HT-29 (cell line): ENCODE data around the gene MYORG. TPM values are rescaled to one million over a fixed set of nuclear protein-coding genes. Genes with fewer than 3 reads are reported as not detected.

Experiments used
- DNase-seq: peaks from one replicate; pipeline ENCODE4 v3.0.0-alpha.2; 2015; ENCODE audit warnings: low spot score
- small RNA-seq: library from RNA; depleted of rRNA; stranded (forward); fragments of <200 nt; gene quantifications from one replicate; pipeline ENCODE3, GENCODE V24; 2014
- total RNA-seq: library from RNA; depleted of rRNA; stranded (reverse); fragments of >200 nt; shearing (Covaris generic); gene quantifications from 2 replicates; pipeline ENCODE4 v1.2.3, GENCODE V29; 2014; rRNA removed

MYORG gene
- total RNA-seq, 1 experiment from 2014 or later = 29.5 TPM

DNA sequence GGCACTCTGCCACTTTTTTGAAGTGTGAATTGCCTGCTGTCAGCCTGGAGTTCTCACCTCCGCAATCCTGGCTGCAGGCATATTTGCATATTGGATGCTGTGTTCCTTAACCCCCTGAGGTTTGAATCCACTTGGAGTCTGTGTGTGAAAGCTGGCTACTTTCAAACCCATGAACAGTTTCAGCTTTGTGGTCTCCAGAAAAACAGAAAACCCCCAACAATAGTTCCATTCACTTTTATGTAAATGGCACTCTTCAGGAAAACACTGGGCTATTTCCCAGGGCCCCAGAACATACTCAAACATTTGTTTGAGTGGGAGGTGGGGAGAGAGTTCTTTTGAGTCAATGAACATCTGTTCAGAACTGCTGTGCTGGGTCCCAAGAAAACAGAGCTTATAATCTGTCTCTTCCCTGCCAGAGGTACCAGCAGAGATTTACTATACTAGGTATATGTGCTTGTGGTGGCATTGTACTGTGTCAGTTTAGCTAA is 42.3 kb downstream of the MYORG start:
- DNase-seq = no peak

DNA sequence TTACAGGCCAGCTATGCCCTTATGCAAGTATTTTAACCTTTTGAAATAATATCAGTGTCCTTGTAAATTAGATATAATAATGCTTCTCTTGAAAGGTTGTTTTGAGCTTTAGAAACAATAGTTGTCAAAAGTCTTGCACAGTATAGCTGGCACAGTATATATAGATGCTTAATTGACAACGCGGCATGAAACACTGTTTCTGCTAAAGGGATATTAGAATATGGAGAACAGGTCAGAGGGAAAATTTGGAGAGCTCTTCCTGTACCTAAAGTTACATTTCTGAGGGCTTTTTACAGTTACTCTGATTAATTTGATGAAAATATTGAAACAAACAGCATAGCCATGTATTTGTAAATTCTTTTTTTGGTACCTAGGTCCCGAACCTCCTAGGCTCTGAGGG is 42.9 kb downstream of the MYORG start:
- DNase-seq = no peak

DNA sequence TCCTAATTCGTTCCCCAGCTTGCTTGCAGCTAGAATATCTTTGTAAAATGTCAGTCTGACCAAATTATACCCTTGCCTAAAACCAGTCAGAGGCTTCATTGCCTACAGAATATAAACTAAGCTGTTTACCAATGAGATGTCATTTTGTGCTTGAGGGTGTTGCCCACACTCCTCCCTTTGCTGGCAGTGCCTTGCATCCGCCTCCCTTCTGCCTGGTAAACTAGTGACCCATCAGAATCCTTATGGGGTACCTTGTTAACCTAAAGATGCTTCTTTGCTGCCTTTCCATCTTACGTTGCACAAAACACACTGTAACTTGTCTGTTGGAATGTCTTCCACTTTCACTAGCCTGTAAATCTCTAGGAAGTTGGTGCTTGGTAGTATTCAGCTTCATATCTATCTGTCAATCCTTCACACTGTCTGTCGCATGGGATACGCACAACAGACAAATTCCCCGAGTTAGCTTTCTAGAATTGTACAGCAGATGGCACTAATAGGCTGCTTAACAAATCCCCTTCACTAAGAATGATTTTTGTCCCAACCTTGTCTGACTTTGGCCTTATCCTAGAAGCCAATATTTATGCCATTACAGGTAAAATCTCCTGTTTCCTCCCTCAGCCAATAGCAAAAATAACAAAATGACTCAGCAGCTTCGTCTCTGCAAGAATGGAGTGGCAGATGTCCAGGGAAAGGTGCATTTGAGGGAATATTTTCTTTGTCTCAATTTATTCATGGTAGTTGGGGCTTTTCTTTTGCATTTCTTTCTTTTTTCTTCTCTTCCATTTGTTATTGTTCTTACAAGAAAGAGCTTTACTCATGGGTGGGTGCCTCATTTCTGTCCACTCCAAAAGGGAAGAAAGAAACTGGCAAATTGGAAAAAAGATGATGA is 44.4 kb downstream of the MYORG start:
- DNase-seq = peak; percentile 69

DNA sequence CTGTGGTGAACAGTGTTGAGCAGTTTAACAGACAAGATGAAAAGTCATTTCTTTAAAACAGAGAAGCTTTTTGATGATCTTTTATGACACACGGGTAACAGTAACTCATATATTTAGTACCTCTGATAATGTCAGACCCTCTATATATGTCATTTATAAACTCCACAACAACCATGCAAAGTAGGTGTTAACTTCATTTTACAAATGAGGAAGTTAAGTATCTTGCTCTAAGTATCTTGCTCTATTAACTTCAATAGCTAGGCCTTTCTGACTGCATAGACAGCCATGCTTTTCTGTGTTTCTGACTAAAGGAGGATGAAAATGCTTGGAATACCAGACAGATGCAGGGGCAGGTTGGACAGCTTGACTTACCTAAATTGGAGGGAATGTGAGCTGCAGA is 45.5 kb downstream of the MYORG start:
- no peak for DNase-seq

DNA sequence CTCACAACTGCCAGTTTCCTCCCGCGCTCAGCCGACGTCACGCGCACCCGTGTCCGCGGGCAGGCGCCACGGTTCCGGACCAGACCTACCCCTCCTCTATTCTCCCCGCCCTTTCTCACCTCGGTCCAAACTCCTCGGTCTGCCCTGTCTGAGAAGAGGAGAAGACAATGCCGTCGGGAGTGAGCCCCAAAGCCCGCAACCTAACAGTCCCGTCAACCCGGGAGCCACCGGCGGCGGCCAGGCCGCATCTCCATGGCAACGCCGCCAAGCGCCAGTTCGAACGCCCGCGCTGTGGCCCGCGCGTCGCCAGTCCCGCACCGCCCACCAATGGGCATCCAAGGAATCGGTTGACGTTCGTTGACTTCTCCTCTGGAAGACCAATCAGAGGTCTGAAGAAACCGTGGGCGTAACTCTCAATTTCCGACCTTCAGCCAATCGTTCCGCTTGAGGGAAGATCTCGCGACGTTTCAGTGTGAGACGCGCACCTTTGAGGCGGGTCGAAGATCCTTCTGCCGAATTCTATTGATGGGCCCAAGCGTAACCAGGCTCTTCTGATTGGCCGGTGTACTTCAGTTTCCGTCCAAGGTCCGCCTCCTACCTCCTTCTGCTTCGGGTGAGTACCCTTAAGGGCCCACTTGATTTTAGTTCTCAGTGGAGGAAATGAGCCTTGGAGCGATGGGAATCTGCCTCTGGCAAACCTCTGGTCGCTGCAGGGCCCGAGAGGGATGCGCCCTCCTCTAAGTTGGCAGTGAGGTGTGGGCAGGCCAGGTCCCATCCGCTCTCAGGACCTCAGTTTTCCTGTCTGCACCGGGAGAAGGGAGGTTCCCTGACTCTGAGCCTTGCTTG is 47.5 kb downstream of the MYORG start, which contains the start of the genes KIF24 and NUDT2:
Gene KIF24, minus strand, starts transcription at position 282 of the 846 bp plus-strand sequence. CDS start 17,922 bp downstream, outside the sequence.
Gene NUDT2, plus strand, starts transcription at position 583 of the 846 bp plus-strand sequence. CDS start 9,471 bp downstream, outside the sequence.
- peak; percentile 99 for DNase-seq

DNA sequence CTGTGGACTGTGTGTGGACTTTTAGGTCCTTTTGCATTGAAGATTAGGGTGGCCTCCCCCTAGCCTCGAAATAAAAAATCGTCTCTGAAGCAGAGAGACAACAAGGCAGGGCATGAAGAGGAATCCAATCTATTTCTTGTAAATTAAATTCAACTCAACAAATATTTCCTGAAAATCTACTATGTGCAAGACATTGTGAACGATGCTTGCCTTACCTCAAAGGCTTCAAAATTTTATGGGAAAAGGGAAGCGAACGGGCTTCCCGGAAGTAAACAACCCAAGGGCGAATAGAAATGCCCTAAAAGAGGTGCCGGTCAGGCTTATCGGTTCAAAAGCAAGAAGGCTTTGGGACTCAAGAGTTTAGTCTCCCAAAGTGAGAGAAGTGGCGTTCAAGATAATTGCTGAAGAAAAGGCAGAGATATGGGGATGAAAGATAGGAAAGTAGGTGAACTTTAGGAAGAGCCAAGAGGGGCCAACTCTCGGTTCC is 48.2 kb downstream of the MYORG start:
- no peak for DNase-seq

DNA sequence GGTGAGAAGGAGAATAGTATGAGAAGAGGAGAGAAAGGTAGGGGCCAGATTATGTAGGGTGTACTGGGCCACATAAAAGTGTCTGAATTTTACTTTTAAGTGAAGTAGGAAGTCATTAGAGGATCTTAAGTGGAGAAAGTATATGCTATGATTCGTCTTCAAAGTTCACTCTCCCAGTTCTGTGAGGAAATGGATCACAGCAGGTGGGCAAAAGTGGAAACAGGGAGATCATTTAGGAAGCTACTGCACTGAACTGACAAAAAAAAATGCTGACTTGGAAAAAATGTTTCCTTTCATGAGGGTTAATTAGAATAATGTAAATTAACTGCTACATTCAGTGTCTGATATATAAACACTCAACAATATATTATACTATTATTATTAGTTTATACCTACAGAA is 50.0 kb downstream of the MYORG start:
- no peak for DNase-seq

DNA sequence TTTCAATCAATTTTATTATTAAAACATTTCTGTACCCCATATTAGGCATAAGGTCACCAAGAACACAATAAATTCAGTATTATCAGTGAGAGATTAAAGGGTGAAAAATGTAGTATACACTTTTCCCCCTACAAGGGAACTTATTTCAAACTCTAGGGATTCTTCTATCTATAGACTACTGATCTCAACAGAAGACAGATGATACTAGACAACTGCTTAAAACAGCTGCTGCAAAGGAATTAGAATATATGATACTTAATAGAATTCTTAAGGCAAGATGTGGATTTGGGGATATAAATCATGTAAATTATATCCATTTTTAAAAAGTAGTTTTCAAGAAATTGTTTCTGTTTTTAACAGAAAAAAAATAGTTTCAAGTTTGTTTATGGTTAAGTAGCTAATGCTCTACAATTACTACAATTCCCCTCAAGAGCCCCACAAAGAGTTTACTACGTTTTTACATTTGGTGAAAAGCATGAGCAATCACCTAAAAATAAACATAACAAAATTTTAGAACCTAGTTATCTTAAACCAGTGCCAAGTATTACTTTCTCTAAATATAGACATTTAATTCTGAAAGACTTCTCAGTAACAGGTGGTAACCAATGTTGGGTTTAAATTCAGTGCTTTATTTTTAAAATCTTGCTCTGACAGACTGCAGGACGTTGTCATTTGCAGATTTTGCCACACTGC is 53.7 kb downstream of the MYORG start:
- no peak for DNase-seq

DNA sequence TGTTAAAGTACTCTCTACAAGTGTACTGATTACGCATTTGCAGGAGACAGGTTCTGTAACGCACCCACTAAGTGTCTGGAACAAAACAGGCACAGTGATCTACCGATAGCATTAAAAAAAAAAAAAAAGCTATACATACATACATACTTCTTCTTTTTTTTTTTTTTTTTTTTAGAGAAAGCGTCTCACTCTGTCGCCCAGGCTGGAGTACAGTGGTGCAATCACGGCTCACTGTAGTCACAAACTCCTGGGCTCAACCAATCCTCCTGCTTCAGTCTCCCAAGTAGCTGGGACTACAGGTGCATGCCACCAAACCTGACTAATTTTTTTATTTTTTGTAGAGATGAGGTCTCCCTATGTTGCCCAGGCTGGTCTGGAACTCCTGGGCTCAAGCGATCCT is 55.2 kb downstream of the MYORG start:
- DNase-seq = no peak

DNA sequence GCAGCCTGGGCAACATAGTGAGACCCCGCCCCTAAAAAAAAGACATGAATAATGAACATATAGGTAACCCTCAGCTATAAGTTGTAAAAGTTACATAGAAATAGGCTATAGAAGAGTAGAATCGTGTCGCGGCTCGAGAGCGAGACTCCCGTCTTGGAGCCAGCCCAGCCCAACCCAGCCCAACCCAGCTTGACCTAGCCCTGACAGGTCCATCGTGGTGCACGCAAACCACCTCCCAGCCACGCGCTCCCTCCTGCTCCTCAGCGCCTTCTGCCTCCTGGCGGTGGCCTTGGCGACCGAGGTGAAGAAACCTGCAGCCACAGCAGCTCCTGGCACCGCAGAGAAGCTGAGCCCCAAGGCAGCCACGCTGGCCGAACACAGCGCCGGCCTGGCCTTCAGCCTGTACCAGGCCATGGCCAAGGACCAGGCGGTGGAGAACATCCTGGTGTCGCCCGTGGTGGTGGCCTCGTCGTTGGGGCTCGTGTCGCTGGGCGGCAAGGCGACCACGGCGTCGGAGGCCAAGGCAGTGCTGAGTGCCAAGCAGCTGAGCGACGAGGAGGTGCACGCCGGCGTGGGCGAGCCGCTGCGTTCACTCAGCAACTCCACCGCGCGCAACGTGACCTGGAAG is 58.4 kb downstream of the MYORG start:
- DNase-seq = no peak

DNA sequence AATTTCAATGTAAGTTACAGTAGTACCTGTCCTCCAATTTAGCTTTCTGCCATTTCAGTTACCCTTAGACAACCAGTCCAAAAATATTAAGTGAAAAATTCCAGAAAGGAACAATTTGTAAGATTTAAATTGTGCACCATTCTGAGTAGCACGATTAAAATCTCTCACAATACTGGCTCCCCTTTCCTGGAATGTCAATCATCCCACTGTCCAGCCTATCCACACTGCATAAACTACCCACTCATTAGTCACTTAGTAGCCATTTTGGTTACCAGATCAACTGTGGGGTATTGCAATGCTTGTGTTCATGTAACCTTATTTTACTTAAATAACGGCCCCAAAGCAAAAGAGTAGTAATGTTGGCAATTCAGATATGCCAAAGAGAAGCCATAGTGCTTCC is 59.3 kb downstream of the MYORG start:
- no peak for DNase-seq

Small RNA genes within 50 kb of the gene (small RNA-seq; reads per million reads assigned to genes)
- gene RF00019 = not detected

Other genes with a start within 250 kb of the MYORG start
- 19.1 and 22.4 TPM in 2 replicates for gene UBAP1, start 197.9 kb downstream of the MYORG start, total RNA-seq
- gene KIF24, start 47.6 kb downstream of the MYORG start, total RNA-seq = 8.0 and 8.4 TPM in 2 replicates
- gene NUDT2, start 47.3 kb downstream of the MYORG start, total RNA-seq = 15.9 and 16.4 TPM in 2 replicates
- 8.0 and 10.3 TPM in 2 replicates for gene FAM219A, start 81.7 kb upstream of the MYORG start, total RNA-seq
- not detected in 2 replicates for gene DNAI1, start 81.9 kb upstream of the MYORG start, total RNA-seq
- 0.94 and 1.4 TPM in 2 replicates for gene ENHO, start 146.1 kb upstream of the MYORG start, total RNA-seq
- not detected in 2 replicates for gene CNTFR, start 212.8 kb upstream of the MYORG start, total RNA-seq
- 48.7 and 67.6 TPM in 2 replicates for gene RPP25L, start 235.2 kb upstream of the MYORG start, total RNA-seq
- 72.7 and 98.1 TPM in 2 replicates for gene DCTN3, start 243.6 kb upstream of the MYORG start, total RNA-seq